HG02970 (cell line): Measurements from ENCODE around the gene PCBP3.

ENCODE experiments used
- ATAC-seq: cut with Tn5 transposase; IDR thresholded peaks from one replicate; pipeline ENCODE4 v1.9.1; 2021; ENCODE audit warnings: mild to moderate bottlenecking, moderate library complexity, moderate number of reproducible peaks; ENCODE audit not compliant: unreplicated experiment, low FRiP score

The PCBP3 gene

GRCh38 chr21:45934554-45934953 is 291.0 kb downstream of the PCBP3 start:
- ATAC-seq = no peak

GRCh38 chr21:45935628-45936027 is 292.1 kb downstream of the PCBP3 start:
- ATAC-seq = no peak

- no peak for ATAC-seq
Observed at GRCh38 chr21:45937721-45938452, 294.4 kb downstream of the PCBP3 start.

GRCh38 chr21:45938453-45938755 is 294.9 kb downstream of the PCBP3 start:
- no peak for ATAC-seq

- ATAC-seq = no peak
Observed at GRCh38 chr21:45938811-45939520, 295.4 kb downstream of the PCBP3 start.

GRCh38 chr21:45939521-45940045 is 296.1 kb downstream of the PCBP3 start:
- no peak for ATAC-seq

GRCh38 chr21:45940091-45940490 is 296.6 kb downstream of the PCBP3 start:
- no peak for ATAC-seq

- ATAC-seq = no peak
Observed at GRCh38 chr21:45940621-45941337, 297.3 kb downstream of the PCBP3 start.

- no peak for ATAC-seq
Observed at GRCh38 chr21:45941338-45941710, 297.8 kb downstream of the PCBP3 start.

- no peak for ATAC-seq
Observed at GRCh38 chr21:45941717-45942546, 298.4 kb downstream of the PCBP3 start.

- ATAC-seq = no peak
Observed at GRCh38 chr21:45942755-45943629, 299.5 kb downstream of the PCBP3 start.

- ATAC-seq = no peak
Observed at GRCh38 chr21:45943630-45944540, 300.4 kb downstream of the PCBP3 start.

GRCh38 chr21:45944601-45945000 is 301.1 kb downstream of the PCBP3 start:
- no peak for ATAC-seq

GRCh38 chr21:45945066-45945867 is 301.7 kb downstream of the PCBP3 start:
- ATAC-seq = no peak

- ATAC-seq = no peak
Observed at GRCh38 chr21:45945868-45946210, 302.3 kb downstream of the PCBP3 start.

GRCh38 chr21:45947296-45947695 is 303.8 kb downstream of the PCBP3 start:
- ATAC-seq = no peak

GRCh38 chr21:45947716-45948255 is 304.3 kb downstream of the PCBP3 start:
- no peak for ATAC-seq
